ENCODE measurements around the gene SUGT1.
"Not testable (repeated sequence)": the region's sequence is repeated elsewhere in the genome, so short reads cannot be mapped to it uniquely, and the experiment has no call there.

DNA sequence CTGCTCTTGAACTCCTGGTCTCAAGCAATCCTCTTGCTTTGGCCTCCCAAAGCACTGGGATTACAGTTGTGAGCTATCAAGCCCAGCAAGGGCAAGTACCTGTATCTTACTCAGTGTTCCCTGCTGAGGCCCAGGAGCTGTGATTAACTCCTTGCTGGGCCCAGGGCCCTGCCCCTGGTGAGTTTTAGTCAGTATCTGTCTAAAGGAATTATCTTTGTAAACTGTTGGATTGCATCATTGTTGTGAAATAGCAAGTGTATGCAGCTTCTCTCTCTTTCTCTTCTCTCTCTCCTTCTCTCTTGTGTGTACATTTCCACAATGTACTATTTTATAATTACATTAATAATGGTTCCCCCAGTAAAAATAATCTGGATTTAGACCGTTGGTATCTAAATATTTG is 45.8 kb upstream of the SUGT1 start:
- TF ChIP-seq POLR2AphosphoS5, EP300, POLR2A (IDR thresholded peaks at IDR 0.05): not testable (repeated sequence)
- TF ChIP-seq, protein P1, sequence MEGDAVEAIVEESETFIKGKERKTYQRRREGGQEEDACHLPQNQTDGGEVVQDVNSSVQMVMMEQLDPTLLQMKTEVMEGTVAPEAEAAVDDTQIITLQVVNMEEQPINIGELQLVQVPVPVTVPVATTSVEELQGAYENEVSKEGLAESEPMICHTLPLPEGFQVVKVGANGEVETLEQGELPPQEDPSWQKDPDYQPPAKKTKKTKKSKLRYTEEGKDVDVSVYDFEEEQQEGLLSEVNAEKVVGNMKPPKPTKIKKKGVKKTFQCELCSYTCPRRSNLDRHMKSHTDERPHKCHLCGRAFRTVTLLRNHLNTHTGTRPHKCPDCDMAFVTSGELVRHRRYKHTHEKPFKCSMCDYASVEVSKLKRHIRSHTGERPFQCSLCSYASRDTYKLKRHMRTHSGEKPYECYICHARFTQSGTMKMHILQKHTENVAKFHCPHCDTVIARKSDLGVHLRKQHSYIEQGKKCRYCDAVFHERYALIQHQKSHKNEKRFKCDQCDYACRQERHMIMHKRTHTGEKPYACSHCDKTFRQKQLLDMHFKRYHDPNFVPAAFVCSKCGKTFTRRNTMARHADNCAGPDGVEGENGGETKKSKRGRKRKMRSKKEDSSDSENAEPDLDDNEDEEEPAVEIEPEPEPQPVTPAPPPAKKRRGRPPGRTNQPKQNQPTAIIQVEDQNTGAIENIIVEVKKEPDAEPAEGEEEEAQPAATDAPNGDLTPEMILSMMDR (IDR thresholded peaks at IDR 0.05): not testable (repeated sequence)

Measured in stomach (tissue), 4 donors.